ENCODE data around the gene VGF. TPM values are rescaled to one million over a fixed set of nuclear protein-coding genes. Genes with fewer than 3 reads are reported as not detected.

VGF gene
- total and polyA plus RNA-seq, 2 donors (not counting 3 experiments of a cell fraction or from before 2014, with no cell fraction given): 0.03 TPM; not detected in 1

DNA sequence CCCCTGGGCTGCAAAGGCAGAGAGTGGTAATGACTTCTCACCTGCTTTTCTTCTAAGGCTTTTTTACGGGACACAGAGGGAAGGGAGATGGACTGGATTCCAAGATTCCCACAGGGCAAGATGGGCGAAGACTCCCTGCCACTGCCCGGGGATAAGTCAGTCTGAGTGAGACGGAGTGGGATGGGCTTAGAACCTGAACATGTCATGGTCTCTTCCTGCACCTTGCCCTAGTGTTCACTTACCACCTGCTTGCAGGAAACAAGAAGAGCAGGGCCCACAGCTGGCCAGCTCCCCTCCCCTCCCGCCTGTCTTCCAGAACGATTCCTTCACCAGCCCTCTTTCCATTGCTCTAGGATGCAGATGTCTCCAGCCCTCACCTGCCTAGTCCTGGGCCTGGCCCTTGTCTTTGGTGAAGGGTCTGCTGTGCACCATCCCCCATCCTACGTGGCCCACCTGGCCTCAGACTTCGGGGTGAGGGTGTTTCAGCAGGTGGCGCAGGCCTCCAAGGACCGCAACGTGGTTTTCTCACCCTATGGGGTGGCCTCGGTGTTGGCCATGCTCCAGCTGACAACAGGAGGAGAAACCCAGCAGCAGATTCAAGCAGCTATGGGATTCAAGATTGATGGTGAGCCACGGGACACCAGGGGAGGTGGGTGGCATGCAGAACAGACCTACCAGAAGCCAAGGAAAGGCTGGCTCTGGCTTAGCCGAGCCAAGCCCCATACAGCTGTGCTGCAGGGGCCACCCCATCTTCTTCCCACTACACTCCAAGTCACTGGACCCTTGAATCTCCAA lies 37.1 kb downstream of the VGF start:
- no peak for FAIRE-seq
- Histone ChIP-seq H3K27me3 (ENCODE audit: control insufficient read depth in 2 of 2, insufficient read depth in 2 of 2, low read length in 2 of 2) (no peaks in the 10 kb centered on the region), H4K20me1 (replicated peaks; ENCODE audit: control insufficient read depth, extremely low read depth, insufficient read depth, low read length) (no peaks in the 10 kb centered on the region), H3K4me1 (ENCODE audit: control insufficient read depth, extremely low read depth, insufficient read depth, low read length) (peaks cover 50% of the 10 kb centered on the region), H3K9ac (replicated peaks; ENCODE audit: extremely low read depth, insufficient read depth, low read length) (peak overlapping the region; percentile 100), H3K4me2 (ENCODE audit: insufficient read depth, low read length) (peak overlapping the region; percentile 84), H3K9me1 (replicated peaks; ENCODE audit: control insufficient read depth, extremely low read depth, insufficient read depth, low read length) (no peaks in the 10 kb centered on the region), H3K27ac (ENCODE audit: insufficient read depth, low read depth, low read length) (peak overlapping the region; percentile 83), H3K9me3 (replicated peaks; ENCODE audit: control insufficient read depth, insufficient read depth, low read length) (no peaks in the 10 kb centered on the region), H3K79me2 (ENCODE audit: control insufficient read depth, insufficient read depth, low read length) (peaks cover 53% of the 10 kb centered on the region), H2AFZ (ENCODE audit: low read depth, low read length) (no peak overlapping the region), H3K4me3 (replicated peaks in 1 of 3; ENCODE audit: insufficient read depth in 1 of 3, low read depth in 1 of 3, low read length in 3 of 3) (peak overlapping the region; percentile 87 to 98 (median 88)), H3K36me3 (ENCODE audit: control insufficient read depth in 2 of 2, extremely low read depth in 1 of 2, insufficient read depth in 2 of 2, low read length in 2 of 2) (peaks cover 25 to 33% of the 10 kb centered on the region in 2 experiments)
- DNase-seq (ENCODE audit: low read depth, low spot score): peak; percentile 36
- intact Hi-C loops (cut with micrococcal nuclease) (loop anchor here (10.0 kb wide), 1 partner anchor 1023 kb away; the partner anchor contains the start of genes AP4M1 and MCM7), dilution Hi-C loops (cut with MboI; ENCODE audit: extremely low pct_ligation_motif_present, low sequenced_read_pairs) (no loop called here)
- ChIA-PET CTCF (interaction anchor here (0.6 to 3.9 kb wide), 3 partner anchors 29 to 191 kb away, joined by 3 to 41 read pairs (median 38); no protein-coding TSS in a partner anchor), POLR2A (interaction anchor here (1.3 to 6.3 kb wide), 9 partner anchors 9 to 43 kb away, joined by 4 to 132 read pairs (median 27); partner anchors contain the start of gene TRIM56)
- TF ChIP-seq POLR2AphosphoS5 (IDR thresholded peaks at IDR 0.05; ENCODE audit: insufficient read depth, low read depth, low read length): peak; percentile 97
- no peak for TF ChIP-seq EZH2 (IDR thresholded peaks at IDR 0.05; ENCODE audit: borderline replicate concordance, low read depth, low read length, severe bottlenecking)
- TF ChIP-seq POLR2A (IDR thresholded peaks at IDR 0.05; ENCODE audit: low read depth, low read length): peak; percentile 100
- BruUV-seq (replicated peaks): no TSS peak

DNA sequence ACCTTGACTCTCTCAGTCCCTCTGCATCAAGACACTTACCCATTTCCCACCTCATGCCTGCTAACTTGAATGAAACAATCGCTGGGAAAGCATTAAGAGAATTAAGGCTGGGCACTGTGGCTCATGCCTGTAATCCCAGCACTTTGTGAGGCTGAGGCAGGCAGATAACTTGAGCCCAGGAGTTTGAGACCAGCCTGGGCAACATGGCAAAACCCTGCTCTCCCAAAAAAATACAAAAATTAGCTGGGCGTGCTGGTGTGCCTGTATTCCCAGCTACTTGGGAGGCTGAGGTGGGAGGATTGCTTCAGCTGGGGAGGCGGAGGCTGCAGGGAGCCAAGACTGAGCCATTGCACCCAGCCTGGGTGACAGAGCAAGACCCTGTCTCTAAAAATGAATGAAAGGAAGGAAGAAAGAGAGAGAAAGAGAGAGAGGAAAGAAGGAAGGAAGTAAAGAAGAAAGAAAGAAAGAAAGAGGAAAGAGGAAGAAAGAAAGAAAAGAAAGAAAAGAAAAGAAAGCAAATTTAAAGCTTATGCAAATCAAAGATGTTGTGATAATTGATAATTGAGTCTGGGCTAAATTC lies 37.8 kb downstream of the VGF start:
- BruUV-seq (replicated peaks): TSS peak; percentile 69
- TF ChIP-seq JUN (IDR thresholded peaks at IDR 0.05; ENCODE audit: borderline replicate concordance, insufficient read depth, insufficient read length, low read depth) (no peak), FOS (IDR thresholded peaks at IDR 0.05; ENCODE audit: borderline replicate concordance, insufficient read depth, low read length) (no peak), MYC (IDR thresholded peaks at IDR 0.05; ENCODE audit: low read depth, low read length) (no peak), GATA2 (IDR thresholded peaks at IDR 0.05; ENCODE audit: insufficient read depth, insufficient read length, low read depth, low read length) (no peak), POLR2AphosphoS5 (IDR thresholded peaks at IDR 0.05; ENCODE audit: insufficient read depth, low read depth, low read length) (no peak), EZH2 (IDR thresholded peaks at IDR 0.05; ENCODE audit: borderline replicate concordance, low read depth, low read length, severe bottlenecking) (no peak), POLR2A (IDR thresholded peaks at IDR 0.05; ENCODE audit: low read depth, low read length) (no peak)
- TF ChIP-seq, protein P1, sequence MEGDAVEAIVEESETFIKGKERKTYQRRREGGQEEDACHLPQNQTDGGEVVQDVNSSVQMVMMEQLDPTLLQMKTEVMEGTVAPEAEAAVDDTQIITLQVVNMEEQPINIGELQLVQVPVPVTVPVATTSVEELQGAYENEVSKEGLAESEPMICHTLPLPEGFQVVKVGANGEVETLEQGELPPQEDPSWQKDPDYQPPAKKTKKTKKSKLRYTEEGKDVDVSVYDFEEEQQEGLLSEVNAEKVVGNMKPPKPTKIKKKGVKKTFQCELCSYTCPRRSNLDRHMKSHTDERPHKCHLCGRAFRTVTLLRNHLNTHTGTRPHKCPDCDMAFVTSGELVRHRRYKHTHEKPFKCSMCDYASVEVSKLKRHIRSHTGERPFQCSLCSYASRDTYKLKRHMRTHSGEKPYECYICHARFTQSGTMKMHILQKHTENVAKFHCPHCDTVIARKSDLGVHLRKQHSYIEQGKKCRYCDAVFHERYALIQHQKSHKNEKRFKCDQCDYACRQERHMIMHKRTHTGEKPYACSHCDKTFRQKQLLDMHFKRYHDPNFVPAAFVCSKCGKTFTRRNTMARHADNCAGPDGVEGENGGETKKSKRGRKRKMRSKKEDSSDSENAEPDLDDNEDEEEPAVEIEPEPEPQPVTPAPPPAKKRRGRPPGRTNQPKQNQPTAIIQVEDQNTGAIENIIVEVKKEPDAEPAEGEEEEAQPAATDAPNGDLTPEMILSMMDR (IDR thresholded peaks at IDR 0.05; ENCODE audit: extremely low read depth in 1 of 2, insufficient read depth in 1 of 2, low read depth in 1 of 2, low read length in 2 of 2): no peak
- TF ChIP-seq, protein P2, sequence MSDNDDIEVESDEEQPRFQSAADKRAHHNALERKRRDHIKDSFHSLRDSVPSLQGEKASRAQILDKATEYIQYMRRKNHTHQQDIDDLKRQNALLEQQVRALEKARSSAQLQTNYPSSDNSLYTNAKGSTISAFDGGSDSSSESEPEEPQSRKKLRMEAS (IDR thresholded peaks at IDR 0.05; ENCODE audit: insufficient read depth, insufficient read length): no peak
- ChIA-PET CTCF (interaction anchor here (0.6 to 3.9 kb wide), 7 partner anchors 10 to 192 kb away, joined by 3 to 41 read pairs (median 11); no protein-coding TSS in a partner anchor), POLR2A (interaction anchor here (0.9 to 6.3 kb wide), 9 partner anchors 8 to 238 kb away, joined by 3 to 132 read pairs (median 27); partner anchors contain the start of genes TRIM56 and UFSP1)
- FAIRE-seq (no peak), DNase-seq (ENCODE audit: low read depth, low spot score) (no peak)
- H3K4me2 ChIP-seq (ENCODE audit: insufficient read depth, low read length): peak overlapping the region; percentile 84
- H3K4me3 ChIP-seq (replicated peaks in 1 of 3; ENCODE audit: insufficient read depth in 1 of 3, low read depth in 1 of 3, low read length in 3 of 3): peak overlapping the region; percentile 87 to 98 (median 88)
- H3K4me1 ChIP-seq (ENCODE audit: control insufficient read depth, extremely low read depth, insufficient read depth, low read length): peaks cover 57% of the 10 kb centered on the region
- H3K9me3 ChIP-seq (replicated peaks; ENCODE audit: control insufficient read depth, insufficient read depth, low read length): no peaks in the 10 kb centered on the region
- peak overlapping the region; percentile 83 for H3K27ac ChIP-seq (ENCODE audit: insufficient read depth, low read depth, low read length)
- H3K9ac ChIP-seq (replicated peaks; ENCODE audit: extremely low read depth, insufficient read depth, low read length): peak overlapping the region; percentile 100
- no peak overlapping the region for H2AFZ ChIP-seq (ENCODE audit: low read depth, low read length)
- intact Hi-C loops (cut with micrococcal nuclease) (loop anchor here (10.0 kb wide), 1 partner anchor 1023 kb away; the partner anchor contains the start of genes AP4M1 and MCM7), dilution Hi-C loops (cut with MboI; ENCODE audit: extremely low pct_ligation_motif_present, low sequenced_read_pairs) (no loop called here)
- peaks cover 57% of the 10 kb centered on the region for H3K79me2 ChIP-seq (ENCODE audit: control insufficient read depth, insufficient read depth, low read length)
- H4K20me1 ChIP-seq (replicated peaks; ENCODE audit: control insufficient read depth, extremely low read depth, insufficient read depth, low read length): no peaks in the 10 kb centered on the region
- H3K36me3 ChIP-seq (ENCODE audit: control insufficient read depth in 2 of 2, extremely low read depth in 1 of 2, insufficient read depth in 2 of 2, low read length in 2 of 2): peaks cover 25 to 29% of the 10 kb centered on the region in 2 experiments
- no peaks in the 10 kb centered on the region for H3K9me1 ChIP-seq (replicated peaks; ENCODE audit: control insufficient read depth, extremely low read depth, insufficient read depth, low read length)
- no peaks in the 10 kb centered on the region for H3K27me3 ChIP-seq (ENCODE audit: control insufficient read depth in 2 of 2, insufficient read depth in 2 of 2, low read length in 2 of 2)

Data from endothelial cell of umbilical vein (primary cell).